M059J (cell line): ENCODE measurements around the gene DDX28. TPM values are rescaled to one million over a fixed set of nuclear protein-coding genes. Genes with fewer than 3 reads are reported as not detected.
A peak's percentile ranks its signal among the peaks of the same experiment; 100 is the strongest.
"Not testable (repeated sequence)": the region's sequence is repeated elsewhere in the genome, so short reads cannot be mapped to it uniquely, and the experiment has no call there.

Experiments used
- DNase-seq: peaks from one replicate; pipeline ENCODE4 v3.0.0-alpha.2; 2012; ENCODE audit warnings: low read depth
- total RNA-seq: library from RNA; depleted of rRNA; stranded (reverse); fragments of >200 nt; shearing (Covaris generic); gene quantifications from 2 replicates; pipeline ENCODE4 v1.2.3, GENCODE V29; 2014

DDX28 gene
- total RNA-seq, 1 experiment from 2014 or later: 13.8 TPM

DNA sequence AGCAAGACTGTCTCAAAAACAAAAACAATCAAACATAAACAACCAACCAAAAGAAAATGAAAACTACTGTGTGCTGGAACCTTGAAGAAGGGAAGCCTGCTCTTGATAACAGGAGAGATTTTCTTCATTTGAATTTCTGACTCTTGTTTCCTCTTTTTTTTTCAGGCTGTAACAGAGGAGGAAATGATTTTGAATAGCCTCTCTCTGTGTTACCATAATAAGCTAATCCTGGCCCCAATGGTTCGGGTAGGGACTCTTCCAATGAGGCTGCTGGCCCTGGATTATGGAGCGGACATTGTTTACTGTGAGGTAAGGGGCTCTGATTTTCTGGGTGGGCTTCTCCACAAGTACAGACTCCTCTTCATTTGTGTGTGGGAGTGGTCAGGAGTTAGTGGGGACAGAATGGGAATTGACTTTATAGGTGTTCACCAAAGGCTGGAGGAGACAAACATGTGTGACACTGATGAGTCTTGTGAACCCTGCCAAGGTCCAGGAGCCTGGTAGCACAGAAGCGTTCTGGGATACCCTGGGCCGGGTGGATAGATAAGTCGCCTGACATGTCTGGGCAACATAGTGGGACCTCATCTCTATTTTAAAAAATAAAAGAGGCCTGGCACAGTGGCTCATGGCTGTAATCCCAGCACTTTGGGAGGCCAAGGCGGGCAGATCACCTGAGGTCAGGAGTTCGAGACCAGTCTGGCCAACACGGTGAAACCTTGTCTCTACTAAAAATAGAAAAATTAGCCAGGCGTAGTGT is 15.0 kb upstream of the DDX28 start:
- no peak for DNase-seq

DNA sequence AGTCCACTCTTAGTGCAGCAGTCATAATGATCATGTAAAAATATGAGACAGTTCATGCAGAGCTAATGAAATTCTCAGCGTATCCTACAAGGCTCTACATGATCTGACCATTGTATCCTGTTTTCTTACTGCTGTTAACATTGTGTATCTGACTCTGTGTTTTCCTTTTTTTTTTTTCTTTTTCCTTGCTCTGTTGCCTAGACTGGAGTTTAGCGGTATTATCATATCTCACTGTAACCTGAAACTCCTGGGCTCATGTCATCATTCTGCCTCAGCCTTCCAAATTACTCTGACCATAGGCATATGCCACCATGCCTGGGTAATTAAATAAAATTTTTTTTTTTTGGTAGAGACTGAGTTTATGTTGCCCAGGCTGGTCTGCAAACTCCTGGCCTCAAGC is 12.2 kb upstream of the DDX28 start:
- peak; percentile 27 for DNase-seq

DNA sequence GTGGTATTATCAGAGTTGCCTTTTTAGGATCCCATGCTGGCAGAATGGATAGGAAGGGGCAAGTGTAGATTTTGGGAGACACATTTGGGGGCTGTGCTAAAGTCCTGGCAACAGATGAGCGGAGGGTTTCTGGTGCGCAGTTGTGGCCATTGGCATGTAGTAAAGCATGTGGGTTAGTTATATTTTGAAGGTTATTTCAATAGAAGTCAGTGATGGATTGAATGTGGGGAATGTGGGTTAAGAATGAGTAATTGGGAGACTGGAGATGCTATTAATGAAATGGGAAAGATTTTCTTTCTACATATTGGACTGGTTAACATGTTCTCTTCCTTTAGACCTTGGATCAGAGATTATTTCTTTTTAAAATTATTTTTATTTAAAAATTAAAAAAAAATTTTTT is 10.1 kb upstream of the DDX28 start:
- no peak for DNase-seq

DNA sequence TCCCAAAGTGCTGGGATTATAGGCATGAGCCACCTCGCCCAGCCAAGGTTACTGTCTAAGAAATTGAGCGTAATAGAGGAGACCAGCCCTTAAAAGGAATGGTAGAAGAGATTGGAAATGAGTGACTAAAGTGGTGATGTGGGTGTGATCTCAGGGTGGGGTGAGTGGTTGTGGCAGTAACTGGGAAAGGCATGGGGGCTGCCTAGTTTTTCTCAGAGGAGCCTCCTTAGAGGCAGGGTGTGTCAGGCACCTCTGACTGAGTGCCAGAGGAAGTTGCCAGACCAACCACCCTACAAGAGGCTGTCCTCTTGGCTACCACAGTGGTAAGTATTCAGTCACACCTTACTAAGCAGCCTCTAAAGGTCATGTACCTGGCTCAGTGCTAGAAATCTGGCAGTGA is 8.9 kb upstream of the DDX28 start:
- peak; percentile 68 for DNase-seq

DNA sequence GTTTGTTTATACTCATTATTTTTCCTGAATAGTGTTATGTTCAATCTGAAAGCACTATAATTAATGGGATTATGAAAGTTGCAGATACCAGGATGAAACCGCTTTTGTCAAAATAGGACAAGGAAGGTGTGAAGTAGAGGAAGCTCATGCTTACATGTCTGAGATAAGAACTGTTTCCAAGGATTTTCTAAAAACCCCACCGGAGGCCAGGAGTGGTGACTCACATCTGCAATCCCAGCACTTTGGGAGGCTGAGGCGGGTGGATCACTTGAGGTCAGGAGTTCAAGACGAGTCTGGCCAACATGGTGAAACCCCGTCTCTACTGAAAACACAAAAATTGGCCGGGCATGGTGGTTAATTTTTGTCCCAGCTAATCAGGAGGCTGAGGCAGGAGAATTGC is 7.1 kb upstream of the DDX28 start:
- DNase-seq: peak; percentile 82

DNA sequence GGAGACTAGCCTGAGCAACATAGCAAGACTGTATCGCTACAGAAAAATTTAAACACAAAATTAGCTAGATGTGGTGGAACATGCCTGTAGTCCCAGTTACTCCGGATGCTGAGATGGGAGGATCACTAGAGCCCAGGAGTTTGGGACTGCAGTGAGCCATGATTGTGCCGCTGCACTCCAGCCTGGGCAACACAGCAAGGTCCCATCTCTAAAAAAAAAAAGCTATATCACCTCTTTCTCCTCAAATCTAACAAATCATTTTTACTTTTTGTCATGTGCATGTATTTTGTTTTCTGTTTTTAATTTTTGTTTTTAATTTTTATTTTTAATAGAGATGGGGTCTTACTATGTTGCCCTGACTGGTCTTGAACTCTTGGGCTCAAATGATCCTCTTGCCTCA is 6.0 kb upstream of the DDX28 start:
- DNase-seq: no peak

DNA sequence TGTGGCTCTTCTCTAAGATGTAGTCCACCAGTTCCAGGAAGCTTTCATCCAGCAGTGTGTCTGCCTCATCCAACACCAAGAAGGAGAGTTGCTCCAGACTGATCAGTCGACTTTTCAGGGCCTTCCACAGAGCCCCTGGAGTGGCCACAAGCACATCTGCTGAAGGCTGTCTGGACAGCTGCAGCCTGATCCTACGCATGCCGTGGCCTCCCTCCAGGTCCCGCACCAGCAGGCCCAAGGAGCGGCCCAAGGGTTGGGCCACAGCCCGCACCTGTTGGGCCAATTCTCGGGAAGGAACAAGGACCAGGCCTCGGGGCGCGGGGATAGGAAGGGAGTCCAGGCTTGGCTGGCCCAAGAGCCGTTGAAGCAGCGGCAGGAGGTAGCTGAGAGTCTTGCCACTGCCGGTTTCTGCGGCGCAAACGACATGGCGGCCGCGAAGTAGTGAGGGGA is 729 bp downstream of the DDX28 start:
- no peak for DNase-seq

DNA sequence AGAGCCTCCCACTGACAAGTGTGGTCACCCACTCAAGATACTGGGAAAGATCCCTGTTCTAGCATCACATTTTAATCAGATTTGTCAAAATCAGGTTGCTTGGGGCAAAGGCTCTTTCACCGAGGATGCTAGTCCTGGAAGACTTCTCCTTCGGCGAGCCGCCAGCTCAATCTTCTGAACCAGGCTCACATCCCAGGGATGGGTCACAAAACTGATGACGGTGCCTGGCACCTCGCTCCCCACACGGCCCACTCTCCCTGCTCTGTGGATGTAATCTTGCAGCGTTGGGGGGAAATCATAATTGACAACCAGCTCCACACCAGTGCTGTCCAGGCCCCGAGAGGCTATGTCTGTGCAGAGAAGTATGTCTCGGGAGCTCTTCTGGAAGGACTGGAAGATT is 1.5 kb downstream of the DDX28 start:
- no peak for DNase-seq

DNA sequence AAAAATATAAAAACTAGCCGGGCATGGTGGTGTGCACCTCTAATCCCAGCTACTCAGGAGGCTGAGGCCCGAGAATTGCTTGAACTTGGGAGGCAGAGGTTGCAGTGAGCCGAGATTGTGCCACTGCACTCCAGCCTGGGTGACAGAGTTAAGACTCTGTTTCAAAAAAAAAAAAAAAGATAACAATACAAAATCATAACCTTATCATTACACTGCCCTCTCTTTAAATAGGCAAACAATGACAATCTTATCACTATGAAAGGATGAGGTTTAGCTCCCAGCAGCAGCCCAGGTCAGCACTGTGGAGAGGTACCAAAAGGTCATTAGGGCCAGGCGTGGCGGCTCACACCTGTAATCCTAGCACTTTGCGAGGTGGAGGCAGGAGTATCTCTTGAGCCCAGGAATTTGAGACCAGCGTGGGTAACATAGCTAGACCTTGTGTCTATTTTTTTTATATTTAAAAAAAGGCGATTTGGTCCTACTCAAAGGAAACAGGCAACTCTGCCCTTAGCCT is 3.8 kb downstream of the DDX28 start:
- DNase-seq: no peak

DNA sequence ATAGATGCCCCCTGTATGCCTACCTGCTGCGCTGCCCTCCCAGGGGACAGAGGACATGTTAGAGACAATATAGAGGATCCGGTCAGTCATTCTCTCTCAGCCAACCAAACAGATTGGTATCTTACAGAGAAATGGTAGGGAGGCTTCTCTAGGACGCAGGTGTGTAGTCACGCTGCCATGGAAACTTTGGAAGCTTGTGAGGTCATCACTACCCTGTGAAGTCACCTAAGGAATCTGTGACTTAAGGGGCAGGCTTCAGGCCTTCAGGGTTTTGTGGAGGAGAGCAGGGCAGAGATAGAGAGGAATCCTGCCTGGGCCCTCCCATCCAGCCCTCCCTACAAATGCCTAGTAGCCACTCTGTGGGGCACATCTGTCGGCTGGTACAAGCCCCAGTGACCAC is 7.4 kb downstream of the DDX28 start, which contains the start of gene DPEP2NB:
TSS of gene DPEP2NB (minus strand) at position 231 of the 400 bp plus-strand sequence. CDS start at position 90, 141 bp downstream.
- no peak for DNase-seq

DNA sequence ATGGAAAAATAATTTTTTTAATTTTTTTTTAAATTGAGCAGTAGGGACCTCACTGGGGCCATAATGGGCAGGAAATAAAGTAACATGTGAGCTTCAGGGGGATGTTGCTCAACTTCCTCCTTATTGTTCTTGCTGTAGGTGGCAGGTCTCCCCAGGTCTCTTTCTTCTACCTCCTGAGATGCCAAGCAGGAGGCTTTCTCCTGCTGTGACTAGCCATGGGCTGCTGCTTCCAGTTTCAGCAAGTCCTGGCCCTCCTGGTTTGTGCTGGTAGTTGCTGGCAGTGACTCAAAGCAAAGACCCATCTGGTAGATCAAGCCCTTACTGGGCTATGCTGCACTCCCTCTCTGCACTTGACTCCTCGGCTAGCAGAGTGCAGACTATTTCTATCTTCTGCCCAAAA is 9.6 kb downstream of the DDX28 start:
- DNase-seq: no peak

DNA sequence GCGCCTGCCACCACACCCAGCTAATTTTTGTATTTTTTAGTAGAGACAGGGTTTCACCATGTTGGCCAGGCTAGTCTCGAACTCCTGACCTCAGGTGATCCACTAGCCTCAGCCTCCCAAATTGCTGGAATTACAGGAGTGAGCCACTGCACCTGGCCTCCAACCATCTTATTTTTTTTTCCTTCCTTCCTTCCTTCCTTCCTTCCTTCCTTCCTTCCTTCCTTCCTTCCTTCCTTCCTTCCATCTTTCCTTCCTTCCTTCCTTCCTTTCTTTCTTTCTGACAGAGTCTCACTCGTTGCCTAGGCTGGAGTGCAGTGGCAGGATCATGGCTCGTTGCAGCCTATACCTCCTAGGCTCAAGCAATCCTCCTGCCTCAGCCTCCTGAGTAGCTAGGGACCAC is 13.2 kb downstream of the DDX28 start:
- not testable (repeated sequence) for DNase-seq

DNA sequence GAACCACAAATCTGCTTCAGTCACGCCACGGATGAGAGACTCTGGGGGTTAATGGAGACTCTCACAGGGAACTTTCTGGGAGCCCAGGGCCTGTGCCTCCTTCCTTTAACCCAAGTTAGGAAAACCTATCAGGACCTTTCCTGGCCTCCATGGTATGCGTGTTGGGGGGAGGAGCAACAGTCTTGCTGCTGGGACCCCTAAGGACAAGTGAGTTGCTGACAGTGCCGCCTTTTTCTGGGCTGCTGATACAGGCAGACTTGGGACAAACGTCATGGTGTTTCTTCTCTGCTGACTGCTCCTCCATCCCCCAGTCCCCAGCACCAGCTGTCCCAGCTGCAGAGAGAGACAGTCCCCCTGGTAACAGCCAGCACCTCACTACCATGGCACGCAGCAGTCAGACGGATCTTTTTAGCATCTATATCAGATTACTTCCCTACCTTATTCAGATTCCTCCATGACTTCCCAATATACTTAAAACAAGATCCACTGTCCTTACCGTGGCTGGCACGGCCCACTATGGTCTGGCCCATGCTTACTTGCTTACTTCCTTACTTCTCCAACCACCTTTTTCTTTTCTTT is 13.8 kb downstream of the DDX28 start:
- DNase-seq: no peak

DNA sequence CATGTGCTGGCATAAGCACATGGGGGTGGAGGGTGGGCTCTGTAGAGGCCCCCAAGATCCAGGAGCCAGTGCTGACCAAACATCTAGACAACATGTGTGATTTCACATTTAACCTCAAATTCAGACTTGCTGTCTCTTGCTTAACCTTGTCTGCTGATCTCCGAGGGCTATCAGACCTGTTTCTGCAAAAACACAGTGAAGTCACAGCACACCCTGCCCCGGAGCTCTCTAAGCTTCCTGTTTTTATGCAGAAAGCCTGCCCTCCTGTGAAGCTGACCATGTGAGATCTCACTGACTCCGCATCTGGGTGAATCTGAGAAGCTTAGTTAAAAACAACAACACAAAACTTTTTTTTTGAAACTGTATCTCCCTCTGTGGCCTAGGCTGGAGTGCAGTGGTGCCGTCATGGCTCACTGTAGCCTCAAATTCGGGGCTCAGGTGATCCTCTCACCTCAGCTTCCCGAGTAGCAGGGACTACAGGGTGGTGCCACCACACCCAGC is 17.2 kb downstream of the DDX28 start:
- DNase-seq: no peak

DNA sequence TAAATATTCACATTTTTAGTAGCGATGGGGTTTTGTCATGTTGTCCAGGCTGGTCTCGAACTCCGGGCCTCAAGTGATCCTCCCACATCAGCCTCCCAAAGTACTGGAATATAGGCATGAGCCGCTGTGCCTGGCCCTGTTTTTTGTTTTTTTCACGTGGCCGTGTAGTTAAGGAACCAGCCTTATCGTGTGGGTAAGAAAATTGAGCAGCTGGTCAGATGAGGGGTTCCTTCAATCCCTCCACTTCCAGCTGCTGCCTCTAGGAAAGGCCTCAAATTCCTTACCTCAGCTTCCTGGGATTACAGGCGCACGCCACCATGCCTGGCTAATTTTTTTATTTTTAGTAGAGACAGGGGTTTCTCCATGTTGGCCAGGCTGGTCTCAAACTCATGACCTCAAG is 17.8 kb downstream of the DDX28 start:
- no peak for DNase-seq

DNA sequence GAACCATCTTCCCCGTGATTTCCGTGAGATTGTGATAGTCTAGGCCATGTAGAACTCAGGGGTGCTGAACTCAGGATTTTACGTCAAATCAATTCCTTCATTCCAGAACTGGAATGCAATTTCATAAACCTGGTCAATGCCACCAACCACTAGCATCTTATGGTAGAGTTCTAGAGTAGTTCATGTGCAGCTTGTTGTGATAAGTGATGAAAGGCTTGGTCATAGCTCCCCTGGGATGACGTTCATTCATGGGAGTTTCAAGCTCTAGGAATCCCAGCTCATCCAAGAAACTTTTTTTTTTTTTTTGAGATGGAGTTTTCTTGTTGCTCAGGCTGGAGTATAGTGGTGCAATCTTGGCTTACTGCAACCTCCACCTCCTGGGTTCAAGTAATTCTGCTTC is 20.0 kb downstream of the DDX28 start:
- no peak for DNase-seq

DNA sequence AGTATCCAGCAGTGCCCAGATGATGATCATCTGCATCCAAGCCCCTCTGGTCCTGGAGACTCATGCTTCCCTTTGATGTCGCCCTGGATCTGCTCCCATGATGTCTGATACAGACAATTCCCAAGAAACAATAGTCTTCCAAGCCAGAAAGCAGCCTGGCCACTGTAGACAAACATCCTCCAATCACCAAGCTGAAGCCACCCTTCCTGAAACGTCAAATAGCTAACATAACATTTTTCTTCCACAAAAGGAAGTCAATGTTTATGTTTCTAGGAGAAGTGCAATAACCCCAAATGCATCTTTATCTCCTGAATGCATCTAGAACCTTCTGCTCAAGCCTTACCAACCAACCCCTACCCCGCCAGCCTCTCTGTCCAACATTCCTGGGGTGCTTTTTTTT is 22.6 kb downstream of the DDX28 start:
- no peak for DNase-seq

DNA sequence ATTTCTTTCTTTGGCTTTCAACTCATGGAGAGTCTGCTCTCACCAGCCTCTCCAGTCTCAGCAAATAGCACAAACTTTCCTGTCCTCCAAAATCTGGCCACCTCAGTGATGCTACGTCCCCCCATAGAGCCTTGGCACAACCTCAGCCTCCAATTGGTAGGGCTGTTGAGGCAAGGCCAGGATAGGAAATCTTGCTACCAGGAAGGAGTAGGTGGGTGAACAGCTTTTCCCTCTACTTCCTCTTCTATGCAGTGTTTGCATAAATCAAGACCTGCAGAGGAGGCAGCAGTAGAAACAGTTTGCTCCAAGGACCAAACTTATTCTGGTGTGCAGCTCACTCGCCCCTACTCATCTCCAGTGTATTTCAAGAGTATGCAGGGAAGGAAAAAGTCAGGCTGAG is 23.0 kb downstream of the DDX28 start:
- DNase-seq: no peak

DNA sequence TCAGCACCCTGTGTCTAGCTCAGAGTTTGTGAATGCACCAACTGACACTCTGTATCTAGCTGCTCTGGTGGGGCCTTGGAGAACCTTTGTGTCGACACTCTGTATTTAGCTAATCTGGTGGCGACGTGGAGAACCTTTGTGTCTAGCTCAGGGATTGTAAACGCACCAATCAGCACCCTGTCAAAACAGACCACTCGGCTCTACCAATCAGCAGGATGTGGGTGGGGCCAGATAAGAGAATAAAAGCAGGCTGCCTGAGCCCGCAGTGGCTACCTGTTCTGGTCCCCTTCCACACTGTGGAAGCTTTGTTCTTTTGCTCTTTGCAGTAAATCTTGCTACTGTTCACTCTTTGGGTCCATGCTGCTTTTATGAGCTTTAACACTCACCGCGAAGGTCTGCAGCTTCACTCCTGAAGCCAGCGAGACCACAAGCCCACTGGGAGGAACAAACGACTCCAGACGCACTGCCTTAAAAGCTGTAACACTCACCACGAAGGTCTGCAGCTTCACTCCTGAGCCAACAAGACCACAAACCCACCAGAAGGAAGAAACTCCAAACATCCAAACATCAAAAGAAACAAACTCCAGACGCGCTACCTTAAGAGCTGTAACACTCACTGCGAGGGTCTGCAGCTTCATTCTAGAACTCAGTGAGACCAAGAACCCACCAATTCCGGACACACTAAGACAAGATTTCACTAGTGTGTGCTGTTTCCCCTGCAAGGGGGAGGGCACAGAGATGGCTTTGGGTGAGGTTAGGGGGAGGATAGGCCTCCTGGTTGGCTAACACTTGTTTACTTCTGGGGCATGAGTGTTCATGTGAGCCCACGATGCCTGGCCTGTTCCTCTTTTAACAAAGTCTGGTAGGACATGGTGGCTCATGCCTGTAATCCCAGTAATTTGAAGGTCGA is 24.0 kb downstream of the DDX28 start, which contains the start of gene DPEP2:
TSS of gene DPEP2 (minus strand) at position 706 of the 910 bp plus-strand sequence. CDS start 6,272 bp downstream, outside the sequence.
- not testable (repeated sequence) for DNase-seq

DNA sequence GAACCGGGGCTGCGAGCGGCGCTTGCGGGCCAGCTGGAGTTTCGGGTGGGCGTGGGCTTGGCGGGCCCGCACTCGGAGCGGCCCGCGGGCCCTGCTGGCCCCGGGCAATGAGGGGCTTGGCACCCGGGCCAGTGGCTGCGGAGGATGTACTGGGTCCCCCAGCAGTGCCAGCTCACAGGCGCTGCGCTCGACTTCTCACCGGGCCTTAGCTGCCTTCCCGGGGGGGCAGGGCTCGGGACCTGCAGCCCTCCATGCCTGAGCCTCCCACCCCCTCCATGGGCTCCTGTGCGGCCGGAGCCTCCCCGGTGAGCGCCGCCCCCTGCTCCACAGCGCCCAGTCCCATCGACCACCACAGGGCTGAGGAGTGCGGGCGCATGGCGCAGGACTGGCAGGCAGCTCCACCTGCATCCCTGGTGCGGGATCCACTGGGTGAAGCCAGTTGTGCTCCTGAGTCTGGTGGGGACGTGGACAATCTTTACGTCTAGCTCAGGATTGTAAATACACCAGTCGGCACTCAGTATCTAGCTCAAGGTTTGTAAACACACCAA is 24.7 kb downstream of the DDX28 start:
- not testable (repeated sequence) for DNase-seq

DNA sequence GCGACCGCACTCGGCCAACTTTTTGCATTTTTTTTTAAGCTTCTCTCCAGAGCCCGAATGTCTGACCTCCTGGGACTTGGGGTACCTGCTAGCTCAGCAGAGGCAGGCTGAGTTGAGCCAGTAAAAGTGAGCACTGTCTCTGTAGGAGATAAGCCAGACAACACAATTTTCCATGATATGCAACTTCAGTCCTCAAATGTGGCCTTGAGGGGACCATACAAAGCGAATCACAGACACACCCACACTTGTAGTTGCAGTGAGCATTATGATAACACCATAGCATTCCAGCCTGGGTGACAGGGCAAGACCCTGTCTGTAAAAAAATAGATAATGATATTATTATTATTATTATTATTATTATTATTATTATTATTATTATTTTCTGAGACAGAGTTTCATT is 26.4 kb downstream of the DDX28 start:
- DNase-seq: no peak

DNA sequence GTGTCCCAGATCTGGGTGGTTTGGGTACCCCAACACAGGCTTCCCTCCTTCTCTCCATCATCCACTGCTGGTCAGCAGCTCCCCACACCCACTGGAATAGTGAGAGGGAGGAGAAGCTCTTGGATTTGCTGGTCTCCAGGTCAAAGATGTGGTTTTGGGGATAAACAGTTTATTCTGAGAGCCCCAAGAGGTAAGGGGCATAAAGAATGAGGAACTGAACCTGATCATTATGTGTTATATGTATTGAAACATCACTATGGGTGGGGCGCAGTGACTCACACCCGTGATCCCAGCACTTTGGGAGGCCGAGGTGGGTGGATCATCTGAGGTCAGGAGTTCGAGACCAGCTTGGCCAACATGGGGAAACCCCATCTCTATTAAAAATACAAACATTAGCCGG is 27.6 kb downstream of the DDX28 start:
- DNase-seq: peak; percentile 28
